Activated T-cell treated with anti-CD3 and anti-CD28 coated beads, Interleukin-2, amount 50 U/mL, for 1 hour (primary cell): Measurements from ENCODE around the gene DLG2.

Source experiments
- DNase-seq: peaks from one replicate; pipeline ENCODE4 v3.0.0-alpha.2; 2020

The DLG2 gene

DNA sequence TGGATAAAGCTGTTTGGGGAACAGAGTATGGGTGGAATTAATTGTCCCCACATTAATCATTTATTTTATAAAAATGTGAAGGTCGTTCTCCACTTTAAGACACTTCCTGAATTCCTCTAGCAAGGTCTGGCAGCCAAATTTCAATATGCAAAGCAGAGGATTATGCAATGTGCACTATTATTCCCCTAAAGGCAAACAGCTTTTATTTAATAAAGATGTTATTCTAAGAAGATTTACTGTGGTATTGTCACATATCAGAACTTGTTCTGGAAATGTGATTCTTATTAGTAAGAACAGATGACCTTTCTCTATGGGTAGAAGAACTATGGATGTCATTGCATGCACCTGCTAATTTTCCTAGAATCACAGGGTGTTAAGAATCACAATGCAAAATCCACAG, 1212.2 kb downstream of the DLG2 start:
- no peak for DNase-seq

- no peak for DNase-seq
Measured at GRCh38 chr11:84413549-84413948, 1213.6 kb downstream of the DLG2 start.

DNA sequence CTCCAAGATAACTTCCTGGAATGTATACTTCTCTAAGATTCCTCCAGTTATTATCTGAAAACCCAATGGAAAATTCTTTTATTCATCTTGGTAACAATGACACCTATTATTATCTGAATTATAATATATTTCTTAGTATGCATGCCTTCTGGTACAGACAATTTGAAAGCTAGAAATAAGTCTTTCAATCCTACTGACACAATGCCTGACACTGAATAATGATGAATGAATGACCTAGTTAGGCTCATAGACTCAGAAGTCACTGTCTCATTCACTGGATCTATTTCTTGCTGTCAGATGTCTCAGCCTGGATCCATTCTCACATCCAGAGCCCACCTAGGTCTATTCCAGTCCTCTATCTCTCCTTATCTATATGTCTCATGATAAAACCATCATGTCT, 1214.3 kb downstream of the DLG2 start:
- no peak for DNase-seq

DNA sequence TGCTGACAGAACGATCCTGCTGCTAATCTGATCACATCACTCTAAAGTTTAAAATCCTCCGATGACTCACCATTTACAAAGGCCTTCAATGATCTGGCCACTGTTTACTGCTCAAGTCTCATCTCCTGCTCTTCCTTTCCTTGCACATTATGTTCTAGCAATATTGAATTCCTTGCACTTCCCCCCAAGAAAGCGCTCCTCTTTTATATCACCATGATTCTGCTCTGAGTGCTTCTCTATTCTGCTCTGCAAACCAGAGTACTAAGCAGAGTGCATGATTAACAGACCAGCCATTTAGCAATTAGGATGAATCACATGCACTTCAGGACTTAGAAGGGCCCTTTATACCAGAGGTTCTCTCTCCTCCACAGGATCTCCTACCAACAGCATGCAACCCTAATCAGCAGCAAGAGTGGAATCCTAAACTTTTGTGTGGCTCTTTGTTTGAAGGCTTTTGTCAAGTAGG, 1218.2 kb downstream of the DLG2 start:
- DNase-seq: no peak

GRCh38 chr11:84407091-84407490, 1220.1 kb downstream of the DLG2 start:
- no peak for DNase-seq

GRCh38 chr11:84398017-84398626, 1229.0 kb downstream of the DLG2 start:
- no peak for DNase-seq

- no peak for DNase-seq
Measured at GRCh38 chr11:84396521-84396920, 1230.6 kb downstream of the DLG2 start.

- no peak for DNase-seq
Measured at GRCh38 chr11:84390441-84391078, 1236.6 kb downstream of the DLG2 start.

GRCh38 chr11:84389696-84390095, 1237.4 kb downstream of the DLG2 start:
- no peak for DNase-seq

DNA sequence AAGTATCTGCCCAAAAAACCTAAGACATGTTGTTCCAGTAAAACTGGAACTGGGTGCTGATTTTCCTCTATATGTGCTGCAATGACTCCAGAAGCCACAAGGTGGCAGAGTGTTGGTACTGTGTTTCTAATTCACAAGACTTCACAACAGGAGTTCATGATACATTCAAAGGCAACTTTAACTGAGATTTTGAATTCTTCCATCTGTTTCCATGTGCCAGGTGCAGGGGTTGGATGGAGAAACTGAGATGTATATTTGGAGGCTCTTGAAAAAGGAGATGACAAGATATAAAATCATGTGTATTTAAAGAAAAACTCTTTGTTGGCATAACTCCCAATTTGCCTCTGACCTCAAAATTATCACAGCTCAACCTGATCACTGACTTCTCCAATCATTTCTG, 1242.4 kb downstream of the DLG2 start:
- no peak for DNase-seq

DNA sequence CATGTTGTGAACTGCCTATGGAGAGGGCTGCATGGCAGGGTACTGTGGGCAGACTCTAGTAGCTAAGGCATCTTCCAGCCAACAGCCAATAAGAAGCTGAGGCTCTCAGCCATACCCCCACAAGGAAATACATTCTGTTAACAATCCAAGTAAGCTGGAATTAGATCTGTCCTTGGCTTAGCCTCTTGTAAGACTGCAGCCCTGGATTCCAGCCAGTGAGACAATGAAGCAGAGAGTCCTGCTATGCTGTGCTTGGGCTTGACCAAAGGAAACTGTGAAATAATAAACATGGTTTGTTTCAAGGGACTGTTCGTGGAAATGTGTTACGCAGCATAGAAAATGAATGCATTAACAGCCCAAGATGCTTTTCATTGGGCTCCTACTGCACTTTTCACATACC, 1243.6 kb downstream of the DLG2 start:
- no peak for DNase-seq

- DNase-seq: no peak
Measured at GRCh38 chr11:84381666-84382065, 1245.5 kb downstream of the DLG2 start.

- DNase-seq: no peak
Measured at GRCh38 chr11:84372381-84372950, 1254.7 kb downstream of the DLG2 start.

GRCh38 chr11:84358034-84358433, 1269.1 kb downstream of the DLG2 start:
- DNase-seq: no peak

GRCh38 chr11:84355911-84356310, 1271.2 kb downstream of the DLG2 start:
- DNase-seq: no peak

DNA sequence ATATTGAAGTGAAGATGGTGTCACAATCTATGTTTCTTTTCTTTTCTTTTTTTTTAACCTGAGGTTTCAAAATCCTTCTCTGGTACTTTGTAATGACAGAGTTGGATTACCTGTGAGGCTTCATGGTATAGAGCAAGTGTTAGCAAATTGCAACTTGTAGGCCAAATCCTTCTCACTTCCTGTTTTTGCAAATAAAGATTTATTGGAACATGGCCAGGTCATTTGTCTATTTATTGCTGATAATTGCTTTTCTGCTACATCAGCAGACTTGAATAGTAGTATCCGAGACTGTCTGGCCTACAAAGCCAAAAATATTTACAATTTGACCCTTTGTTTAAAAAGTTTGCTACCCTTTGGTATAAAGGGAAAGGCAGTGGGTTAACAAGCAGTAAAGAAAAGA, 1281.5 kb downstream of the DLG2 start:
- DNase-seq: no peak

DNA sequence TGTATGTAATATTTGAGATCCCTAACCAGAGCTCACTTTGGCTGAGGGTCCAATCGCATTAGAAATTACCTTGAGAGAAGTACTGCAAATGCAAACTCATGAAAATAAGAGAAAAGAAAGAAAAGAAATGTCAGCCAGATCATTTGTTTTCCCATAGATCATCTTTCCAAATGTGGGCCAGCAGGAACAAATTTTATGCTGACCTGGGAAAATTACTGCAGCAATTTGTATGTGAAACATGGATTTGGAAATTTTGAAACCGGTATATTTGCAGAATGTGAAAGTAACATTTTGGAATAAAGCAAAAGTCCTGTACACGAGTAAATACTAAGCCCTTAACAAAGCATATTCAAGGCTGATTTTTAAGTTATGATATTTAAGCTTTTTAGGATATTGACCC, 1282.1 kb downstream of the DLG2 start:
- DNase-seq: no peak

DNA sequence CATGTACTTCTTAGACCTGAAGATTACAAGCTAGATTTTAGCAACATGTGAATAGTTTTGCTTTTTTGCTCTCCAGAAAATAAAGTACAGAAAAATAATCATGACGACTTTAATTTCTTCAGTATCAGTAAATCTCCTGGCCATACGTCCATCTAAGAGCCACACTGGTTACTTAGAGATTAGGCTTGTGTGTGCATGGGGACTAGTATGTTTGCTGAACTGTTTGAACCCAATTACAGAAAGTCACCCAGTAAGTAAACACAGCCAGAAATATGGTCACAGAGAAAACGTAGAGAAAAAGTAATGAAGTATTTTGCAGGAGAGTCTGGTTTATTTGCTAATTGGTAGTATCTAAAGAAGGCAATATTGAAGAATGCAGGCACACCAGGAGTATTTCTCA, 1287.3 kb downstream of the DLG2 start:
- no peak for DNase-seq

- DNase-seq: no peak
Measured at GRCh38 chr11:84333221-84333620, 1293.9 kb downstream of the DLG2 start.

DNA sequence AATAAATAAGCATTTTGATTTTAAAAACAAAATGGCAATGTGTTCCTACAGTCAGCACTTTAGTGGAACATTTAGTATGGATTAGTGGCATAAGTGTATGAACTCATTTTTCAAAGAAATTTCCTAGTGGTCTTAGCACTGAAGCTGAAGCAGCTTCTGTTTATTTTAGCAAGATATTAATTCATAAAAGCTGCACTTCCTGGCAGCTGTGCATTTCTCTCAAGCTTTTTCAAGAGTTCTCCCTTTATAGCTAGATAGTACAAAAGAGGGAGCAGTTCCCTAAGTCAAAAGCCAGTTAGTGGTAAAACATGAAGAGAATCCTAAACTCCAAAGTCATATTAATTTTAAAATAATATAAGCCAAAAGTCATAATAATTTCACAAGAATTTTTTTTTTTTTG, 1304.9 kb downstream of the DLG2 start:
- DNase-seq: no peak

GRCh38 chr11:84319863-84320262, 1307.3 kb downstream of the DLG2 start:
- no peak for DNase-seq

- DNase-seq: no peak
Measured at GRCh38 chr11:84316866-84317555, 1310.1 kb downstream of the DLG2 start.

DNA sequence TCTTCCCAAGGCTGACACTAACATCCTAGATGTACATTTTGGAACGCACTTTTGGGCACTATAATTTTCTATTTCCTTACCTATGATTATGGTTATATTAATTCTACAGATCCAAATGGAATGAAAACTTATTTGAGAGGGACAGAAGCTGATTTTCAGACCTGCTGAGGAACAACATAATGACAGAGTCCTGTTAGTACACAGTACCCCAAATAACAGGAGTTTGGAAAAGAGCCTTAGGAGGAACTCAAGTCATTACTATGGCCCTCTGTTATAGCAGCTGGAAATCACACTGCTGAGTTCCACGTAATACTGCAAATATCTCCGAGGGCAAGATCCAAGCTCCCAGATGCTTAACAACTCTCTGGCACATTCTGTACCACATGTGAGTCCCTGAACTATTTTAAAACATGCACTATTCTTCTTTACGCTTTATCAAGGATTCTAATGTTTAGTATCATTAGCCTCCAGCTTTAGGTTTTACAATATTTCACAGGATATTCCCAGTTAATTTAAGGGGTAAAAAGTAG, 1313.2 kb downstream of the DLG2 start:
- DNase-seq: no peak

DNA sequence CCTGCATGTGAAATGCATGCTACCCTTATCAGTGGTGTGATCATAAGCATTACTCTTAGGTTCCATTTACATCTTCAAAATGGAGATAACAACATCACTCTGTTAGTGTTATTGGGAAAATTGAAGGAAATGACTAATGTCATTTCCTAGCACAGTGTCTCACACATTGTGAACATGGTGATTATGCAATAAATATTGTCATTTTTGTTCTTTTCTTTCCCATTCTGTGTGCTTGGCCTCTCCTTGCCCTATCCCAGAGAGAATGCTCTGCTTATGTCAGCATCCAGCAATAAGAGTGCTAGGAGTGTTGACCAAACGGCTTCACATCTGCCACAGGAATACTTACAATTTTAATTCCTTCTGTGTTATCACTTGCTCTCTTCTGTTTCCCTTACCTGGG, 1316.9 kb downstream of the DLG2 start:
- DNase-seq: no peak
